Measurements from ENCODE around the gene TCFL5. TPM values are rescaled to one million over a fixed set of nuclear protein-coding genes. Genes with fewer than 3 reads are reported as not detected.

TCFL5 gene
- total RNA-seq, 1 donor from 2014 or later: 12.2 TPM

Other genes with a start within 250 kb of the TCFL5 start
- gene SLCO4A1, start 219.3 kb downstream of the TCFL5 start, total RNA-seq: 3.7 to 4.5 TPM (median 4.3 TPM) in 3 replicates
- gene NTSR1, start 153.0 kb downstream of the TCFL5 start, total RNA-seq: 0.36 to 0.71 TPM (median 0.54 TPM) in 3 replicates
- gene MRGBP, start 65.3 kb downstream of the TCFL5 start, total RNA-seq: 18.4 to 20.8 TPM (median 20.4 TPM) in 3 replicates
- gene OGFR, start 57.0 kb downstream of the TCFL5 start, total RNA-seq: 56.2 to 58.4 TPM (median 56.5 TPM) in 3 replicates
- gene COL9A3, start 44.8 kb downstream of the TCFL5 start, total RNA-seq: 573 to 576 TPM (median 576 TPM) in 3 replicates
- gene DIDO1, start 64.7 kb upstream of the TCFL5 start, total RNA-seq: 70.3 to 73.1 TPM (median 70.5 TPM) in 3 replicates
- 57.8 to 59.2 TPM (median 57.9 TPM) in 3 replicates for gene GID8, start 76.3 kb upstream of the TCFL5 start, total RNA-seq
- gene SLC17A9, start 90.9 kb upstream of the TCFL5 start, total RNA-seq: 5.3 to 7.1 TPM (median 5.7 TPM) in 3 replicates
- not detected in 3 replicates for gene BHLHE23, start 145.1 kb upstream of the TCFL5 start, total RNA-seq

All from mesothelial cell of epicardium (in vitro differentiated cells).